Prostate gland (tissue), 2 donors: Measurements from ENCODE around the gene RPL28.

Source experiments
- CTCF ChIP-seq, 4 experiments: fragments of 200-600 bp in 2 of 4; fragments of 450-650 bp in 2 of 4; sonication (generic) in 2 of 4; IDR thresholded peaks; 1 replicate in 3 of 4; 2 replicates in 1 of 4; pipeline ENCODE4 v1.5.1; 2016 to 2019; ENCODE audit warnings: antibody characterized with exemption in 4 of 4, mild to moderate bottlenecking in 2 of 4, moderate library complexity in 2 of 4
- POLR2A ChIP-seq: fragments of 450-650 bp; IDR thresholded peaks from one replicate; pipeline ENCODE4 v1.6.1; 2016; ENCODE audit warnings: antibody characterized with exemption, mild to moderate bottlenecking

- no peak for TF ChIP-seq POLR2A
- no peak for TF ChIP-seq CTCF (IDR thresholded peaks at IDR 0.05)
These were observed 2.2 kb downstream of the RPL28 start for GRCh38 chr19:55387736-55388497.
